Breast epithelium (tissue), 4 donors: ENCODE results near the gene NCAPH2. TPM values are rescaled to one million over a fixed set of nuclear protein-coding genes. Genes with fewer than 3 reads are reported as not detected.
A peak's percentile ranks its signal among the peaks of the same experiment; 100 is the strongest.

Experiments used
- DNase-seq, 2 donors: peaks; one replicate each; pipeline ENCODE4 v3.0.0-alpha.2; 2019; ENCODE audit warnings: low spot score in 2 of 2
- H3K27ac ChIP-seq, 2 donors: fragments of 200-600 bp; sonication (generic) in 1 of 2; one replicate each; pipeline ENCODE4 v1.5.1; 2016 to 2019; ENCODE audit warnings: mild to moderate bottlenecking in 1 of 2
- H3K27me3 ChIP-seq, 2 donors: fragments of 200-600 bp; sonication (generic) in 1 of 2; one replicate each; pipeline versions ENCODE4 v1.5.1 to v1.6.0; 2017 to 2019; ENCODE audit warnings: control low read depth in 1 of 2, mild to moderate bottlenecking in 1 of 2
- H3K36me3 ChIP-seq: fragments of 200-600 bp; one replicate; pipeline ENCODE4 v1.5.1; 2019
- H3K4me1 ChIP-seq, 2 donors: fragments of 200-600 bp; sonication (generic); one replicate each; pipeline ENCODE4 v1.5.1; 2016 to 2019; ENCODE audit warnings: control low read depth in 1 of 2
- H3K4me3 ChIP-seq, 3 donors: fragments of 200-600 bp; sonication (generic); 1 replicate in 2 of 3; 2 replicates in 1 of 3; pipeline ENCODE4 v1.5.1; 2016 to 2019; ENCODE audit warnings: mild to moderate bottlenecking in 3 of 3, moderate library complexity in 2 of 3
- H3K9me3 ChIP-seq, 2 donors: fragments of 200-600 bp; sonication (generic) in 1 of 2; one replicate each; pipeline ENCODE4 v1.5.1; 2016 to 2019; ENCODE audit warnings: control low read depth in 1 of 2
- CTCF ChIP-seq, 3 donors: fragments of 450-650 bp; IDR thresholded peaks; one replicate each; pipeline ENCODE4 v1.5.1; 2016 to 2017; ENCODE audit warnings: antibody characterized with exemption in 3 of 3, mild to moderate bottlenecking in 3 of 3, moderate library complexity in 3 of 3
- POLR2A ChIP-seq: fragments of 450-650 bp; IDR thresholded peaks from one replicate; pipeline ENCODE4 v1.6.1; 2016; ENCODE audit warnings: antibody characterized with exemption, mild to moderate bottlenecking, moderate library complexity
- POLR2AphosphoS5 ChIP-seq, 3 donors: sonication (generic); formaldehyde crosslinking; IDR thresholded peaks; one replicate each; pipeline ENCODE4 v1.6.1; 2017; ENCODE audit warnings: antibody characterized with exemption in 3 of 3
- intact Hi-C: fragments of 100-400 bp; cut with DNase I; formaldehyde crosslinking; loops from one replicate; pipeline ENCODE4 v1.15.1; 2023; ENCODE audit warnings: low total_unique reads
- total RNA-seq, 3 donors: library from RNA; depleted of rRNA; stranded (reverse); fragments of >200 nt; gene quantifications; one replicate each; pipeline ENCODE4 v1.1.0, GENCODE V29; 2016

Gene NCAPH2
- total RNA-seq, 3 donors from 2014 or later: 25.9 to 48.2 (median 43.0) TPM

- Histone ChIP-seq H3K4me1 (peaks cover 0 to 16% of the 10 kb centered on the region in 2 donors), H3K27me3 (no peaks in the 10 kb centered on the region), H3K27ac (no peak overlapping the region), H3K36me3 (no peaks in the 10 kb centered on the region), H3K9me3 (no peaks in the 10 kb centered on the region), H3K4me3 (peak overlapping the region in 2 of 3 donors; percentile 92 to 95)
- no peak for TF ChIP-seq POLR2A
- TF ChIP-seq CTCF (IDR thresholded peaks at IDR 0.05): no peak
- TF ChIP-seq POLR2AphosphoS5 (IDR thresholded peaks at IDR 0.05): no peak
- intact Hi-C loops: loop anchor here (1.0 to 10.0 kb wide), 2 partner anchors 11 to 251 kb away; partner anchors contain the start of gene HDAC10
- no peak for DNase-seq
Observed at GRCh38 chr22:50505776-50506610, 2.0 kb upstream of the NCAPH2 start.

- no peaks in the 10 kb centered on the region for H3K27me3 ChIP-seq
- TF ChIP-seq CTCF (IDR thresholded peaks at IDR 0.05) (no peak), POLR2AphosphoS5 (IDR thresholded peaks at IDR 0.05) (no peak), POLR2A (no peak)
- H3K4me3 ChIP-seq: peak overlapping the region; percentile 92 to 95 (median 93)
- H3K27ac ChIP-seq: peak overlapping the region; percentile 78 to 81
- H3K36me3 ChIP-seq: no peaks in the 10 kb centered on the region
- H3K9me3 ChIP-seq: no peaks in the 10 kb centered on the region
- peaks cover 0 to 16% of the 10 kb centered on the region in 2 donors for H3K4me1 ChIP-seq
- intact Hi-C loops: loop anchor here (1.0 to 10.0 kb wide), 2 partner anchors 12 to 252 kb away; partner anchors contain the start of gene HDAC10
- peak in 1 of 2 donors; percentile 46 for DNase-seq
Observed at GRCh38 chr22:50506611-50507420, 1.2 kb upstream of the NCAPH2 start.

- H3K9me3 ChIP-seq: no peaks in the 10 kb centered on the region
- H3K36me3 ChIP-seq: no peaks in the 10 kb centered on the region
- peak; percentile 88 to 89 for DNase-seq
- intact Hi-C loops: loop anchor here (10.0 kb wide), 1 partner anchor 253 kb away; the partner anchor contains the start of gene HDAC10
- TF ChIP-seq POLR2AphosphoS5 (IDR thresholded peaks at IDR 0.05): peak; percentile 45 to 64 (median 53)
- no peak for TF ChIP-seq POLR2A
- H3K27me3 ChIP-seq: no peaks in the 10 kb centered on the region
- H3K27ac ChIP-seq: peak within 1 kb of the TSS; percentile 97 to 98
- H3K4me3 ChIP-seq: peak within 1 kb of the TSS; percentile 92 to 95 (median 93)
- peaks cover 0 to 16% of the 10 kb centered on the region in 2 donors for H3K4me1 ChIP-seq
Observed at GRCh38 chr22:50507421-50507990, 518 bp upstream of the NCAPH2 start, which contains the start of gene LMF2. Gene LMF2 (minus strand): TSS chr22:50507702. CDS start chr22:50507675, 27 bp downstream.

GRCh38 chr22:50508897-50509296, 873 bp downstream of the NCAPH2 start:
- no peaks in the 10 kb centered on the region for H3K36me3 ChIP-seq
- H3K27ac ChIP-seq: peak overlapping the region; percentile 97 to 98
- no peaks in the 10 kb centered on the region for H3K9me3 ChIP-seq
- no peaks in the 10 kb centered on the region for H3K27me3 ChIP-seq
- peak overlapping the region; percentile 68 to 89 (median 89) for H3K4me3 ChIP-seq
- intact Hi-C loops: loop anchor here (1.0 to 10.0 kb wide), 2 partner anchors 21 to 254 kb away; partner anchors contain the start of genes HDAC10 and TYMP
- no peak for DNase-seq
- TF ChIP-seq CTCF (IDR thresholded peaks at IDR 0.05) (no peak), POLR2A (no peak), POLR2AphosphoS5 (IDR thresholded peaks at IDR 0.05) (no peak)
- peaks cover 0 to 16% of the 10 kb centered on the region in 2 donors for H3K4me1 ChIP-seq

GRCh38 chr22:50513175-50513574, 5.2 kb downstream of the NCAPH2 start:
- intact Hi-C loops: no loop called here
- no peak overlapping the region for H3K4me3 ChIP-seq
- H3K27me3 ChIP-seq: no peaks in the 10 kb centered on the region
- H3K27ac ChIP-seq: no peak overlapping the region
- H3K4me1 ChIP-seq: peaks cover 0 to 8% of the 10 kb centered on the region in 2 donors
- H3K36me3 ChIP-seq: no peaks in the 10 kb centered on the region
- no peaks in the 10 kb centered on the region for H3K9me3 ChIP-seq
- TF ChIP-seq POLR2AphosphoS5 (IDR thresholded peaks at IDR 0.05): no peak
- no peak for DNase-seq
